HEK293 (cell line): ENCODE results near the gene HOXB8.

Experiments
- CTCF ChIA-PET: fragments of 350-600 bp; formaldehyde crosslinking; extraction: SDS; loops from one replicate; lab custom pipeline; 2021; ENCODE audit warnings: antibody characterized with exemption; lab: Yijun Ruan, JAX
- POLR2A ChIA-PET: fragments of 300-600 bp; formaldehyde crosslinking; extraction: SDS; loops from one replicate; lab custom pipeline; 2020; ENCODE audit warnings: antibody characterized with exemption, inconsistent platforms; lab: Yijun Ruan, JAX
- H3K27ac ChIP-seq: fragments of 200-500 bp; sonication (Bioruptor generic); 2 replicates; pipeline ENCODE4 v1.5.1; 2014; ENCODE audit warnings: low read depth, low read length, control low read depth, inconsistent platforms; ENCODE audit errors: extremely low read depth
- H3K36me3 ChIP-seq, 2 experiments: fragments of 200-500 bp in 1 of 2; sonication (Bioruptor generic) in 1 of 2; 1 replicate in 1 of 2; 2 replicates in 1 of 2; pipeline ENCODE4 v1.5.1; 2014 to 2017; ENCODE audit warnings: inconsistent platforms in 2 of 2, low read length in 2 of 2; ENCODE audit not compliant: control insufficient read depth in 2 of 2, insufficient read depth in 1 of 2
- H3K4me1 ChIP-seq: fragments of 200-500 bp; sonication (Bioruptor generic); 2 replicates; pipeline ENCODE4 v1.5.1; 2014; ENCODE audit warnings: mild to moderate bottlenecking, low read length, inconsistent platforms; ENCODE audit not compliant: control insufficient read depth, insufficient read depth
- H3K4me3 ChIP-seq: 2 replicates; pipeline ENCODE4 v1.5.1; 2011; ENCODE audit warnings: low read depth, mild to moderate bottlenecking, control low read depth, low read length, moderate library complexity
- H3K9me3 ChIP-seq: fragments of 200-500 bp; sonication (Bioruptor generic); 2 replicates; pipeline ENCODE4 v1.5.1; 2014; ENCODE audit warnings: low read depth, low read length, inconsistent platforms; ENCODE audit not compliant: control insufficient read depth, insufficient read depth
- GLI4 ChIP-seq: fragments of 450-650 bp; formaldehyde crosslinking; IDR thresholded peaks from 2 replicates; pipeline ENCODE4 v1.5.1; 2016; ENCODE audit warnings: missing biosample characterization, missing genetic modification characterization
- GLIS1 ChIP-seq: fragments of 450-650 bp; formaldehyde crosslinking; IDR thresholded peaks from 2 replicates; pipeline ENCODE4 v1.5.1; 2016; ENCODE audit warnings: missing biosample characterization, missing genetic modification characterization
- GLIS2 ChIP-seq: fragments of 450-650 bp; formaldehyde crosslinking; IDR thresholded peaks from 2 replicates; pipeline ENCODE4 v1.5.1; 2016; ENCODE audit warnings: missing biosample characterization, missing genetic modification characterization
- INSM2 ChIP-seq: fragments of 450-650 bp; formaldehyde crosslinking; IDR thresholded peaks from 2 replicates; pipeline ENCODE4 v1.5.1; 2016; ENCODE audit warnings: missing biosample characterization, missing genetic modification characterization
- KLF10 ChIP-seq: fragments of 450-650 bp; IDR thresholded peaks from 2 replicates; pipeline ENCODE4 v1.5.1; 2018; ENCODE audit warnings: missing biosample characterization, mild to moderate bottlenecking, missing genetic modification characterization
- KLF16 ChIP-seq: fragments of 450-650 bp; formaldehyde crosslinking; IDR thresholded peaks from 2 replicates; pipeline ENCODE4 v1.5.1; 2017; ENCODE audit warnings: missing biosample characterization, missing genetic modification characterization
- MZF1 ChIP-seq: fragments of 450-650 bp; formaldehyde crosslinking; IDR thresholded peaks from 2 replicates; pipeline ENCODE4 v1.5.1; 2017; ENCODE audit warnings: missing biosample characterization, missing genetic modification characterization, borderline replicate concordance
- PRDM1 ChIP-seq: fragments of 450-650 bp; formaldehyde crosslinking; IDR thresholded peaks from 2 replicates; pipeline ENCODE4; 2016; ENCODE audit warnings: missing biosample characterization, missing genetic modification characterization
- REPIN1 ChIP-seq: fragments of 450-650 bp; formaldehyde crosslinking; IDR thresholded peaks from 2 replicates; pipeline ENCODE4 v1.5.1; 2017; ENCODE audit warnings: missing biosample characterization, missing genetic modification characterization, low read depth
- SCRT2 ChIP-seq: fragments of 450-650 bp; formaldehyde crosslinking; IDR thresholded peaks from 2 replicates; pipeline ENCODE4 v1.5.1; 2016; ENCODE audit warnings: missing biosample characterization, missing genetic modification characterization
- SP7 ChIP-seq: fragments of 450-650 bp; formaldehyde crosslinking; IDR thresholded peaks from 2 replicates; pipeline ENCODE4 v1.5.1; 2016; ENCODE audit warnings: missing biosample characterization, missing genetic modification characterization
- TCF7L2 ChIP-seq: IDR thresholded peaks from 2 replicates; pipeline ENCODE4 v1.6.1; 2011; ENCODE audit warnings: low read depth, mild to moderate bottlenecking, inconsistent platforms, low read length, moderate library complexity, borderline replicate concordance
- YY1 ChIP-seq: fragments of 450-650 bp; formaldehyde crosslinking; IDR thresholded peaks from 2 replicates; pipeline ENCODE4 v1.5.1; 2018; ENCODE audit warnings: missing biosample characterization, missing genetic modification characterization
- ZBTB17 ChIP-seq: fragments of 450-650 bp; formaldehyde crosslinking; IDR thresholded peaks from 2 replicates; pipeline ENCODE4 v1.5.1; 2016; ENCODE audit warnings: missing biosample characterization, missing genetic modification characterization
- ZBTB8A ChIP-seq: fragments of 450-650 bp; formaldehyde crosslinking; IDR thresholded peaks from 2 replicates; pipeline ENCODE4 v1.5.1; 2016; ENCODE audit warnings: missing biosample characterization, missing genetic modification characterization
- ZEB2 ChIP-seq: fragments of 450-650 bp; formaldehyde crosslinking; IDR thresholded peaks from 2 replicates; pipeline ENCODE4 v1.5.1; 2016; ENCODE audit warnings: missing biosample characterization, missing genetic modification characterization
- ZIC2 ChIP-seq: fragments of 450-650 bp; formaldehyde crosslinking; IDR thresholded peaks from 2 replicates; pipeline ENCODE4 v1.5.1; 2016; ENCODE audit warnings: missing biosample characterization, missing genetic modification characterization
- ZNF266 ChIP-seq: fragments of 450-650 bp; formaldehyde crosslinking; IDR thresholded peaks from 2 replicates; pipeline ENCODE4 v1.5.1; 2016; ENCODE audit warnings: missing biosample characterization, missing genetic modification characterization, low read depth
- ZNF544 ChIP-seq: fragments of 450-650 bp; formaldehyde crosslinking; IDR thresholded peaks from 2 replicates; pipeline ENCODE4 v1.5.0; 2017; ENCODE audit warnings: missing biosample characterization, missing genetic modification characterization
- ZNF585B ChIP-seq: fragments of 450-650 bp; formaldehyde crosslinking; IDR thresholded peaks from 2 replicates; pipeline ENCODE4 v1.5.1; 2016; ENCODE audit warnings: missing biosample characterization, missing genetic modification characterization
- ZNF596 ChIP-seq: fragments of 450-650 bp; IDR thresholded peaks from 2 replicates; pipeline ENCODE4 v1.5.0; 2018; ENCODE audit warnings: missing biosample characterization, mild to moderate bottlenecking, missing genetic modification characterization, moderate library complexity
- ZNF600 ChIP-seq: fragments of 450-650 bp; formaldehyde crosslinking; IDR thresholded peaks from 2 replicates; pipeline ENCODE4 v1.5.1; 2016; ENCODE audit warnings: missing biosample characterization, missing genetic modification characterization
- ZNF624 ChIP-seq: fragments of 450-650 bp; formaldehyde crosslinking; IDR thresholded peaks from 2 replicates; pipeline ENCODE4 v1.5.1; 2017; ENCODE audit warnings: missing biosample characterization, missing genetic modification characterization
- ZNF629 ChIP-seq: fragments of 450-650 bp; formaldehyde crosslinking; IDR thresholded peaks from 2 replicates; pipeline ENCODE4 v1.5.1; 2017; ENCODE audit warnings: missing biosample characterization, missing genetic modification characterization
- ZNF654 ChIP-seq: fragments of 450-650 bp; formaldehyde crosslinking; IDR thresholded peaks from 2 replicates; pipeline ENCODE4 v1.5.1; 2016; ENCODE audit warnings: low read depth, missing biosample characterization, missing genetic modification characterization
- ZNF660 ChIP-seq: fragments of 450-650 bp; IDR thresholded peaks from 2 replicates; pipeline ENCODE4 v1.5.1; 2018; ENCODE audit warnings: missing biosample characterization, mild to moderate bottlenecking, missing genetic modification characterization
- ZNF670 ChIP-seq: fragments of 450-650 bp; formaldehyde crosslinking; IDR thresholded peaks from 2 replicates; pipeline ENCODE4 v1.5.1; 2016; ENCODE audit warnings: missing biosample characterization, missing genetic modification characterization, low read depth
- ZNF701 ChIP-seq: fragments of 450-650 bp; formaldehyde crosslinking; IDR thresholded peaks from 2 replicates; pipeline ENCODE4 v1.5.1; 2016; ENCODE audit warnings: missing biosample characterization, missing genetic modification characterization
- ZNF747 ChIP-seq: fragments of 450-650 bp; formaldehyde crosslinking; IDR thresholded peaks from 2 replicates; pipeline ENCODE4 v1.5.1; 2016; ENCODE audit warnings: missing biosample characterization, missing genetic modification characterization
- TF ChIP-seq, protein P1 (sequence below): fragments of 450-650 bp; formaldehyde crosslinking; IDR thresholded peaks from 2 replicates; pipeline ENCODE4 v1.5.1; 2016; ENCODE audit warnings: missing biosample characterization, missing genetic modification characterization
- TF ChIP-seq, protein P2 (sequence below): fragments of 450-650 bp; formaldehyde crosslinking; IDR thresholded peaks from 2 replicates; pipeline ENCODE4 v1.5.1; 2016; ENCODE audit warnings: missing biosample characterization, missing genetic modification characterization
- TF ChIP-seq, protein P3 (sequence below): fragments of 450-650 bp; formaldehyde crosslinking; IDR thresholded peaks from 2 replicates; pipeline ENCODE4 v1.5.1; 2016; ENCODE audit warnings: missing biosample characterization, missing genetic modification characterization

HOXB8 gene

DNA sequence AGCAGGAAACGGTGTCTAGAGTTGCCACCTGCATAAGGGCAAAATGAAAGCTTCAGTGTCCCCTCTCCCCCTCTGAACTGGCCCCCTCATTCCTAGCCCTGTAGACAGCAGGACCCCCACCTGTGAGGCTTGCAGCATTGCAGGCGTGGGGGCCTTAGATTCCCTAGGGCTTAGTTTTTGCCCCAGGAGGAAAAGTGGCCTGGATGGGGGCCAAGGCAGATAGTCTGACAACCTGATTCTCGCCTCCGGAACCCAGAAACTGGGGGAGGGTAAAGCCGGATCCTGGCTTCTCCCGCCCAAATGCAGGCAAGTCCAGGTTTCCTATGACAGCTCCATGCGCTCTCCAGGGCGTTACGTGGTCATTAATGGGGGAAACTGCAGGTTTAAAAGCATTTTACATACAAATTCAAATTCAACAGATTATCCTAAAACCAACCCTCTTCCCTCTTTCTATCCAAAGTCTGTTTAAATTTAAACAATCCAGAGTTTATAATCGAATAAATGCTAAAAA, 9.6 kb downstream of the HOXB8 start (continued):
- peak; percentile 11; the same call in 1 of the 2 replicates for TF ChIP-seq ZBTB17
- TF ChIP-seq ZBTB8A (tag by site-specific recombination): peak; percentile 77
- TF ChIP-seq, protein P1, sequence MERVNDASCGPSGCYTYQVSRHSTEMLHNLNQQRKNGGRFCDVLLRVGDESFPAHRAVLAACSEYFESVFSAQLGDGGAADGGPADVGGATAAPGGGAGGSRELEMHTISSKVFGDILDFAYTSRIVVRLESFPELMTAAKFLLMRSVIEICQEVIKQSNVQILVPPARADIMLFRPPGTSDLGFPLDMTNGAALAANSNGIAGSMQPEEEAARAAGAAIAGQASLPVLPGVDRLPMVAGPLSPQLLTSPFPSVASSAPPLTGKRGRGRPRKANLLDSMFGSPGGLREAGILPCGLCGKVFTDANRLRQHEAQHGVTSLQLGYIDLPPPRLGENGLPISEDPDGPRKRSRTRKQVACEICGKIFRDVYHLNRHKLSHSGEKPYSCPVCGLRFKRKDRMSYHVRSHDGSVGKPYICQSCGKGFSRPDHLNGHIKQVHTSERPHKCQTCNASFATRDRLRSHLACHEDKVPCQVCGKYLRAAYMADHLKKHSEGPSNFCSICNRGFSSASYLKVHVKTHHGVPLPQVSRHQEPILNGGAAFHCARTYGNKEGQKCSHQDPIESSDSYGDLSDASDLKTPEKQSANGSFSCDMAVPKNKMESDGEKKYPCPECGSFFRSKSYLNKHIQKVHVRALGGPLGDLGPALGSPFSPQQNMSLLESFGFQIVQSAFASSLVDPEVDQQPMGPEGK (tag by site-specific recombination): peak; percentile 85; the same call in 1 of the 2 replicates
- no peak for TF ChIP-seq ZNF654 (tag by site-specific recombination)
- TF ChIP-seq, protein P2, sequence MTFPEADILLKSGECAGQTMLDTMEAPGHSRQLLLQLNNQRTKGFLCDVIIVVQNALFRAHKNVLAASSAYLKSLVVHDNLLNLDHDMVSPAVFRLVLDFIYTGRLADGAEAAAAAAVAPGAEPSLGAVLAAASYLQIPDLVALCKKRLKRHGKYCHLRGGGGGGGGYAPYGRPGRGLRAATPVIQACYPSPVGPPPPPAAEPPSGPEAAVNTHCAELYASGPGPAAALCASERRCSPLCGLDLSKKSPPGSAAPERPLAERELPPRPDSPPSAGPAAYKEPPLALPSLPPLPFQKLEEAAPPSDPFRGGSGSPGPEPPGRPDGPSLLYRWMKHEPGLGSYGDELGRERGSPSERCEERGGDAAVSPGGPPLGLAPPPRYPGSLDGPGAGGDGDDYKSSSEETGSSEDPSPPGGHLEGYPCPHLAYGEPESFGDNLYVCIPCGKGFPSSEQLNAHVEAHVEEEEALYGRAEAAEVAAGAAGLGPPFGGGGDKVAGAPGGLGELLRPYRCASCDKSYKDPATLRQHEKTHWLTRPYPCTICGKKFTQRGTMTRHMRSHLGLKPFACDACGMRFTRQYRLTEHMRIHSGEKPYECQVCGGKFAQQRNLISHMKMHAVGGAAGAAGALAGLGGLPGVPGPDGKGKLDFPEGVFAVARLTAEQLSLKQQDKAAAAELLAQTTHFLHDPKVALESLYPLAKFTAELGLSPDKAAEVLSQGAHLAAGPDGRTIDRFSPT (tag by site-specific recombination): 0 out of 2 replicates have a peak, but pooled peaks have one; percentile 18
- TF ChIP-seq MZF1 (tag by site-specific recombination): no peak
- no peak for TF ChIP-seq TCF7L2
- peak; percentile 67 for TF ChIP-seq SCRT2
- TF ChIP-seq GLI4: no peak
- TF ChIP-seq ZIC2 (tag by site-specific recombination): peak; percentile 89
- TF ChIP-seq ZNF600 (tag by site-specific recombination): peak; percentile 56
- peak; percentile 30; the same call in 1 of the 2 replicates for TF ChIP-seq KLF10 (tag by site-specific recombination)
- 0 out of 2 replicates have a peak, but pooled peaks have one; percentile 35 for TF ChIP-seq SP7 (tag by site-specific recombination)
- TF ChIP-seq ZNF660 (tag by site-specific recombination): 0 out of 2 replicates have a peak, but pooled peaks have one; percentile 29
- peak; percentile 89 for TF ChIP-seq GLIS1
- TF ChIP-seq GLIS2 (tag by site-specific recombination): peak; percentile 71; the same call in 1 of the 2 replicates
- TF ChIP-seq, all 188 proteins: peak for 27

DNA sequence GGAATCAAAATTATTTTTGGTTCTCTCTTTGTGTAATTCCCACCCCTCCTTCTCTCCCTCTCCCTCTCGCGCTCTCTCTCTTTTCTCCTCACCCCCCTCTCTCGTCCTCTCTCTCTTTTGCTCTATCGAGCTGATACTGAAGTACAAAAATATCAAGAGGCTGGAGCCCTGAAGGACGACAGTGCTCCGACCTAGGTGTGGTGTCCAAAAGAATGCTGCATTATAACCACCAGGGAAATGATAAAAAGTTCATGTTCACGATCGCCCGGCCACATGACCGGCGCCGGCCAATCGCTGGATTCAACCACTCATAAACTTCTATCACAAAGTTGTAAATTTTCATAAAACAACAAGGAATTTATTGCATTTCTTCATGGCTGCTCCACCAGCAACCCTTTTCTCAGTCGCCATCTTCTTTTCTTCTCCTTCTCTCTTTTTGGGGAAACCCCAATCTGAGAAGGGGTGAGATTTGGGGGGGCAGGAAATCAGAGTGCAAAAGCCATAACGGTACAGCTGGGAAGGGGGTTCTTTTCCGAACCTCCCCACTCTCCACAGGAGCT, 10.2 kb downstream of the HOXB8 start, which contains the start of gene HOXB6:
HOXB6 (minus strand) TSS at position 217 of the 560 bp plus-strand sequence. CDS start 6,836 bp downstream, outside the sequence.
- CTCF ChIA-PET: interaction anchor here (0.6 to 0.9 kb wide), 4 partner anchors 30 to 525 kb away, joined by 3 to 4 read pairs (median 3); no protein-coding TSS in a partner anchor
- POLR2A ChIA-PET: interaction anchor here (0.7 to 1.2 kb wide), 4 partner anchors 13 to 968 kb away, joined by 3 to 8 read pairs (median 5); no protein-coding TSS in a partner anchor
- H3K9me3 ChIP-seq: no peaks in the 10 kb centered on the region
- peak within 1 kb of the TSS; percentile 57 for H3K4me3 ChIP-seq
- H3K27ac ChIP-seq: peak within 1 kb of the TSS; percentile 86
- peaks cover 41% of the 10 kb centered on the region for H3K4me1 ChIP-seq
- peaks cover 7 to 15% of the 10 kb centered on the region in 2 experiments for H3K36me3 ChIP-seq
- TF ChIP-seq ZNF544 (tag by site-specific recombination) (no peak), ZNF596 (tag by site-specific recombination) (peak; percentile 95), KLF16 (tag by site-specific recombination) (peak; percentile 56; the same call in 1 of the 2 replicates), ZEB2 (tag by site-specific recombination) (no peak), YY1 (tag by site-specific recombination) (peak; percentile 25; the same call in 1 of the 2 replicates), PRDM1 (tag by site-specific recombination) (peak; percentile 94), ZNF670 (tag by site-specific recombination) (no peak), ZNF585B (tag by site-specific recombination) (no peak), ZNF266 (tag by site-specific recombination) (no peak), REPIN1 (tag by site-specific recombination) (no peak), ZNF629 (tag by site-specific recombination) (no peak), INSM2 (peak; percentile 59; the same call in 1 of the 2 replicates), ZNF701 (tag by site-specific recombination) (no peak), ZNF624 (tag by site-specific recombination) (peak; percentile 37; the same call in 1 of the 2 replicates), ZNF747 (tag by site-specific recombination) (no peak)
- TF ChIP-seq, protein P3, sequence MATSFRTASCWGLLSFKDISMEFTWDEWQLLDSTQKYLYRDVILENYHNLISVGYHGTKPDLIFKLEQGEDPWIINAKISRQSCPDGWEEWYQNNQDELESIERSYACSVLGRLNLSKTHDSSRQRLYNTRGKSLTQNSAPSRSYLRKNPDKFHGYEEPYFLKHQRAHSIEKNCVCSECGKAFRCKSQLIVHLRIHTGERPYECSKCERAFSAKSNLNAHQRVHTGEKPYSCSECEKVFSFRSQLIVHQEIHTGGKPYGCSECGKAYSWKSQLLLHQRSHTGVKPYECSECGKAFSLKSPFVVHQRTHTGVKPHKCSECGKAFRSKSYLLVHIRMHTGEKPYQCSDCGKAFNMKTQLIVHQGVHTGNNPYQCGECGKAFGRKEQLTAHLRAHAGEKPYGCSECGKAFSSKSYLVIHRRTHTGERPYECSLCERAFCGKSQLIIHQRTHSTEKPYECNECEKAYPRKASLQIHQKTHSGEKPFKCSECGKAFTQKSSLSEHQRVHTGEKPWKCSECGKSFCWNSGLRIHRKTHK (tag by site-specific recombination): no peak
